ENCODE data around the gene CD300LG.

- TF ChIP-seq CTCF (conservative IDR thresholded peaks at IDR 0.05; ENCODE audit: low read length) (no peak), EZH2phosphoT487 (IDR thresholded peaks at IDR 0.05; ENCODE audit: borderline replicate concordance, low read depth, low read length) (no peak)
Observed at GRCh38 chr17:43817826-43818225, 29.1 kb upstream of the CD300LG start.

Measured in OCI-LY7 (cell line).